Stimulated activated CD4-positive, alpha-beta T cell treated with anti-CD3 and anti-CD28 coated beads, Interleukin-4, amount 100 ng/mL, for 1 hour (primary cell): ENCODE data around the gene ZNF234.
"Not testable (repeated sequence)": the region's sequence is repeated elsewhere in the genome, so short reads cannot be mapped to it uniquely, and the experiment has no call there.

Source experiments
- DNase-seq: peaks from one replicate; pipeline ENCODE4 v3.0.0-alpha.2; 2020

Gene ZNF234

GRCh38 chr19:44182145-44182544 lies 40.8 kb downstream of the ZNF234 start:
- no peak for DNase-seq

GRCh38 chr19:44190020-44190419 lies 48.7 kb downstream of the ZNF234 start:
- no peak for DNase-seq

GRCh38 chr19:44192127-44192526 lies 50.8 kb downstream of the ZNF234 start:
- no peak for DNase-seq

- no peak for DNase-seq
Observed at GRCh38 chr19:44196772-44197171, 55.4 kb downstream of the ZNF234 start.

- no peak for DNase-seq
Observed at GRCh38 chr19:44202470-44202869, 61.1 kb downstream of the ZNF234 start.

- DNase-seq, result no peak
Observed at GRCh38 chr19:44202974-44203373, 61.6 kb downstream of the ZNF234 start.

GRCh38 chr19:44203877-44204276 lies 62.5 kb downstream of the ZNF234 start:
- not testable (repeated sequence) for DNase-seq

GRCh38 chr19:44204772-44205171 lies 63.4 kb downstream of the ZNF234 start:
- DNase-seq, result no peak

GRCh38 chr19:44207126-44207803 lies 65.9 kb downstream of the ZNF234 start:
- peak; percentile 77 for DNase-seq
